Psoas muscle (tissue), 8 donors: ENCODE results near the gene SEMA3B. TPM values are rescaled to one million over a fixed set of nuclear protein-coding genes. Genes with fewer than 3 reads are reported as not detected.
A peak's percentile ranks its signal among the peaks of the same experiment; 100 is the strongest.

Experiments
- ATAC-seq, 4 donors: fragments of 200-7000 bp; cut with Tn5 transposase; one replicate each; pipeline ENCODE4 v1.9.1; 2020; ENCODE audit warnings: moderate library complexity in 3 of 4, mild to moderate bottlenecking in 2 of 4
- DNase-seq, 2 donors: peaks; one replicate each; pipeline ENCODE4 v3.0.0-alpha.2; 2020
- H3K27ac ChIP-seq: fragments of 200-600 bp; one replicate; pipeline ENCODE4 v1.8.0; 2022
- H3K27me3 ChIP-seq, 3 donors: fragments of 200-600 bp in 1 of 3; one replicate each; pipeline versions ENCODE4 v1.6.1 to v1.8.0; 2013 to 2022; ENCODE audit warnings: low read length in 2 of 3, mild to moderate bottlenecking in 2 of 3, moderate library complexity in 1 of 3; ENCODE audit not compliant: insufficient read depth in 3 of 3
- H3K36me3 ChIP-seq, 2 donors: fragments of 200-600 bp in 1 of 2; one replicate each; pipeline versions ENCODE4 v1.6.1 to v1.8.0; 2013 to 2022; ENCODE audit warnings: low read depth in 1 of 2, mild to moderate bottlenecking in 1 of 2, moderate library complexity in 1 of 2; ENCODE audit not compliant: insufficient read depth in 1 of 2
- H3K4me1 ChIP-seq: fragments of 200-600 bp; one replicate; pipeline ENCODE4 v1.8.0; 2022
- H3K4me3 ChIP-seq: fragments of 200-600 bp; one replicate; pipeline ENCODE4 v1.8.0; 2022; ENCODE audit warnings: mild to moderate bottlenecking
- H3K9me3 ChIP-seq: fragments of 200-600 bp; one replicate; pipeline ENCODE4 v1.8.0; 2022
- CTCF ChIP-seq: fragments of 200-600 bp; IDR thresholded peaks from one replicate; pipeline ENCODE4 v1.8.0; 2022; ENCODE audit warnings: antibody characterized with exemption
- WGBS, 3 donors: extraction: QIAGEN DNeasy Blood & Tissue Kit; methylation state at CpG; one replicate each; pipeline versions ENCODE4 v1.1.6 to v1.1.7; 2013; 5-methylcytosine and 5-hydroxymethylcytosine counted together
- intact Hi-C, 2 donors: fragments of 100-400 bp; cut with DNase I; formaldehyde crosslinking; loops; one replicate each; pipeline versions ENCODE4 v1.11.0 to v1.14.2; 2022
- polyA plus RNA-seq, 3 donors: library from polyadenylated mRNA; stranded (reverse); fragments of 200-250 nt; gene quantifications; one replicate each; pipeline ENCODE4 v1.2.3, GENCODE V29; 2013
- total RNA-seq, 4 donors: library from RNA; stranded (reverse); fragmentation: NEBNext Ultra II Directional in 2 of 4; extraction: Animal tissue kit (Norgen Biotek cat#: 25700) in 2 of 4; gene quantifications; one replicate each; pipeline versions ENCODE4 v1.2.1 to v1.2.4, GENCODE V29; 2021 to 2023
- donor health status: healthy with polysubstance abuse.
- donor health status: DM: no; HTN: no; CAD: no; lungs with moderate emphysema.
- donor health status: Bipolar disorder and iron deficiency.
- donor health status: healthy.
- donor health status: DM: yes; HTN: yes; CAD: no.
- donor health status: DM: no; HTN: no; CAD: no.
- donor health status: DM: no; HTN: no; CAD: no.
- donor health status: DM: yes; HTN: yes; CAD: no.

The SEMA3B gene
- total and polyA plus RNA-seq, 7 donors: 2.1 to 6.8 (median 3.4) TPM

- intact Hi-C loops: no loop called here
- peak in 1 of 2 donors; percentile 10 for DNase-seq
- H3K27ac ChIP-seq: no peak overlapping the region
Measured at GRCh38 chr3:50319181-50319893, 50.4 kb downstream of the SEMA3B start.

GRCh38 chr3:50319894-50320625, 51.1 kb downstream of the SEMA3B start:
- WGBS, 3 donors: 69 to 72% (median 70%) methylated on average over 29 of the region's 29 CpGs
- H3K9me3 ChIP-seq: no peaks in the 10 kb centered on the region
- H3K27me3 ChIP-seq: no peaks in the 10 kb centered on the region
- peak overlapping the region; percentile 90 for H3K4me3 ChIP-seq
- DNase-seq: peak in 1 of 2 donors; percentile 13
- H3K36me3 ChIP-seq: peaks cover 0 to 47% of the 10 kb centered on the region in 2 donors
- peak overlapping the region; percentile 93 for H3K27ac ChIP-seq
- no peak for TF ChIP-seq CTCF
- no peak for ATAC-seq
- H3K4me1 ChIP-seq: peaks cover 54% of the 10 kb centered on the region
- intact Hi-C loops: no loop called here

More at GRCh38 chr3:50319181-50319893, 50.4 kb downstream of the SEMA3B start:
- Histone ChIP-seq H3K9me3 (no peaks in the 10 kb centered on the region), H3K4me3 (peak overlapping the region; percentile 90), H3K36me3 (peaks cover 0 to 42% of the 10 kb centered on the region in 2 donors), H3K4me1 (peaks cover 55% of the 10 kb centered on the region), H3K27me3 (no peaks in the 10 kb centered on the region)
- no peak for ATAC-seq
- WGBS, 3 donors: 68 to 83% (median 75%) methylated on average over 16 of the region's 16 CpGs
- TF ChIP-seq CTCF: no peak

GRCh38 chr3:50320853-50321335, 51.9 kb downstream of the SEMA3B start:
- Histone ChIP-seq H3K36me3 (peaks cover 0 to 53% of the 10 kb centered on the region in 2 donors), H3K4me3 (peak overlapping the region; percentile 90), H3K27me3 (no peaks in the 10 kb centered on the region), H3K27ac (peak overlapping the region; percentile 93), H3K4me1 (peaks cover 54% of the 10 kb centered on the region), H3K9me3 (no peaks in the 10 kb centered on the region)
- intact Hi-C loops: no loop called here
- TF ChIP-seq CTCF: no peak
- ATAC-seq (peak; percentile 75 to 83 (median 80)), DNase-seq (peak; percentile 81 to 90)
- 0 to 1% (median 0%) methylated on average over 20 to 45 of the region's 45 CpGs for WGBS, 3 donors

DNA sequence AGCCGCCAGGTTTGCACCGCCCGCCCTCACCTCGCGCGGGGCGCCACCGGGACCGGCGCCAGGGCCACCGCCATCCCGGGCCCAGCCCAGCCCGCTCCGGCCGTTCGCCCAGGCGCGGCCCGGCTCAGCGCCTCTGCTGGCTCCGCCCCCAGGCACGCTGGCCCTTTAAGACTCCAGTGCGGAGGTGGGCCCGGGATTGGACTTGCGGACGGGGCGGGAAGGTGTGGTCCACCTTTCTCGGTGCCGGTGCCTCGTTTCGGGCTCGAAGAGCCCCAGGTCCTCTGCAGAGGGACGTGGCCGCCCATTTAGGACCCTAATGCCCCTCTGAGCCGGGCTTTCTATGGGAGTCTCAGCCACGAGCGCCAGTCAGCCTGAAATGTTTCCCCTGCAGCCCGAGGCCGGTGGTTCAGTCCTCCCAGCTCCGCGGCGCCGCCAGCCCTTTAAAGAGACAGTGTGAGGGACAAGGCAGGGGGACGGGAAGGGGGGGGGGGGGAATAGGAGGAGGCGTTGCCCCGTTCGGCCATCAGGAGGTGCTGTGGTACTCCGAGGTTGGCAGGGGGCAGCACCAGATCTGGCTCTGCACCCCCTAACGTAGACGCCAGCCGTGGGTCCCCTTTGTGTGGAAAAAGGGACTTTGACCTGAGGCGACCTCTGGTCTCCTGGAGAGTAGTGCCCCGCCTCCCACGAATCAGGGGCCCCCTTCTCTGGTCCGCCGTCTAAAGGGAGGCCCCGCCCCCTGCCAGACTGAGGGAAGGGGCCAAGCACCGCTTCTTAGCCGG, 52.6 kb downstream of the SEMA3B start:
- Histone ChIP-seq H3K27ac (peak overlapping the region; percentile 93), H3K4me3 (peak overlapping the region; percentile 90), H3K36me3 (peaks cover 0 to 53% of the 10 kb centered on the region in 2 donors), H3K4me1 (peaks cover 54% of the 10 kb centered on the region), H3K27me3 (no peaks in the 10 kb centered on the region), H3K9me3 (no peaks in the 10 kb centered on the region)
- intact Hi-C loops: no loop called here
- TF ChIP-seq CTCF: peak; percentile 41
- 1 to 2% (median 1%) methylated on average over 46 to 59 of the region's 59 CpGs for WGBS, 3 donors
- DNase-seq: peak; percentile 92 to 95
- peak; percentile 88 to 90 (median 89) for ATAC-seq
